Measurements from ENCODE around the gene MBD3L5.
"Not testable (repeated sequence)": the region's sequence is repeated elsewhere in the genome, so short reads cannot be mapped to it uniquely, and the experiment has no call there.

DNA sequence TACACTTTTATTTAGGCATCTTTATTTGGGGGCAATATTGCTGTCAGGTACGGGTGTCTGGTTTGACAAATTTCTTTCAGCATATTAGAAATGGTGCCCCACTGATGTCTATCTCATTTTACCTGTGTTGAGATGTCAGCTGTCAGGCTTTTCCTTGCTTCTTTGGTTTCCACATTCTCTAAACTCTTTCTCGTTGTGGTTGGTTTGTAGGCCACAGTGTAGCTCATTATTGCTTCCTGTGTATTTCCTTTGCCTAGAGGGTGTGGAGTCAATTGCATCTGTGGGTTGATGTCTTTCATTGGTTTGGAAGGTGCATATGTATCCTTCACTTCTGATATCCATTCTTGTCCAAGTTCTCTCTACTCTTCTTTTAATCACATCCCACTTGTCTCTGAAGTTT lies 29.6 kb downstream of the MBD3L5 start:
- TF ChIP-seq POLR2A (IDR thresholded peaks at IDR 0.05; ENCODE audit: low read depth, low read length); POLR2AphosphoS5 (IDR thresholded peaks at IDR 0.05; ENCODE audit: insufficient read depth, low read depth, low read length): not testable (repeated sequence)
- TF ChIP-seq, protein P1, sequence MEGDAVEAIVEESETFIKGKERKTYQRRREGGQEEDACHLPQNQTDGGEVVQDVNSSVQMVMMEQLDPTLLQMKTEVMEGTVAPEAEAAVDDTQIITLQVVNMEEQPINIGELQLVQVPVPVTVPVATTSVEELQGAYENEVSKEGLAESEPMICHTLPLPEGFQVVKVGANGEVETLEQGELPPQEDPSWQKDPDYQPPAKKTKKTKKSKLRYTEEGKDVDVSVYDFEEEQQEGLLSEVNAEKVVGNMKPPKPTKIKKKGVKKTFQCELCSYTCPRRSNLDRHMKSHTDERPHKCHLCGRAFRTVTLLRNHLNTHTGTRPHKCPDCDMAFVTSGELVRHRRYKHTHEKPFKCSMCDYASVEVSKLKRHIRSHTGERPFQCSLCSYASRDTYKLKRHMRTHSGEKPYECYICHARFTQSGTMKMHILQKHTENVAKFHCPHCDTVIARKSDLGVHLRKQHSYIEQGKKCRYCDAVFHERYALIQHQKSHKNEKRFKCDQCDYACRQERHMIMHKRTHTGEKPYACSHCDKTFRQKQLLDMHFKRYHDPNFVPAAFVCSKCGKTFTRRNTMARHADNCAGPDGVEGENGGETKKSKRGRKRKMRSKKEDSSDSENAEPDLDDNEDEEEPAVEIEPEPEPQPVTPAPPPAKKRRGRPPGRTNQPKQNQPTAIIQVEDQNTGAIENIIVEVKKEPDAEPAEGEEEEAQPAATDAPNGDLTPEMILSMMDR (IDR thresholded peaks at IDR 0.05; ENCODE audit: extremely low read depth in 1 of 2, insufficient read depth in 1 of 2, low read depth in 1 of 2, low read length in 2 of 2): not testable (repeated sequence)

All from endothelial cell of umbilical vein (primary cell).